Thyroid gland (tissue), 4 donors: ENCODE results near the gene MERTK.

Experiments
- POLR2A ChIP-seq, 2 donors: fragments of 450-650 bp; IDR thresholded peaks; one replicate each; pipeline ENCODE4 v1.6.1; 2017; ENCODE audit warnings: antibody characterized with exemption in 2 of 2, mild to moderate bottlenecking in 2 of 2, moderate library complexity in 1 of 2
- TF ChIP-seq, protein P1 (sequence below), 6 experiments: fragments of 200-600 bp in 3 of 6; fragments of 450-650 bp in 3 of 6; sonication (generic) in 3 of 6; IDR thresholded peaks; one replicate each; pipeline ENCODE4 v1.5.1; 2016 to 2019; ENCODE audit warnings: antibody characterized with exemption in 6 of 6, mild to moderate bottlenecking in 2 of 6, inconsistent platforms in 1 of 6, moderate library complexity in 1 of 6

DNA sequence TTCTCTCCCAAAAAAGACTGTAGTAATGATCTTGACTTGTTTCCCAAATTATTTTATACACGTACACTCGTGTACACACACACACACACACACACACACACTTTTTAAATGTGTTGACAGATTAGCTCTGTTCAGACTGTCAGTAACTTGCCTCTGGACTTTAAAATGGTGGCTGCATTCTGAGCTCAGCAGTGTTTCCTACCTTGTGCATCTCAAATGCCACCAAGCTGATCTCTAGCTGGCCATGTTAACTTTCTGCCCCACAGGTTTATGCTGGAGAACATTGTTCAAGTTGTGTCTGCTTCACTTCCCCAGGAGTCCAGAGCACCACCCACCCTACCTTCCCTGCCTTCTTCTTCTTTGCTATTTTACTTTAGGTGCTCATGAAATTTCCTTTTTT, 83.3 kb downstream of the MERTK start:
- TF ChIP-seq, protein P1, sequence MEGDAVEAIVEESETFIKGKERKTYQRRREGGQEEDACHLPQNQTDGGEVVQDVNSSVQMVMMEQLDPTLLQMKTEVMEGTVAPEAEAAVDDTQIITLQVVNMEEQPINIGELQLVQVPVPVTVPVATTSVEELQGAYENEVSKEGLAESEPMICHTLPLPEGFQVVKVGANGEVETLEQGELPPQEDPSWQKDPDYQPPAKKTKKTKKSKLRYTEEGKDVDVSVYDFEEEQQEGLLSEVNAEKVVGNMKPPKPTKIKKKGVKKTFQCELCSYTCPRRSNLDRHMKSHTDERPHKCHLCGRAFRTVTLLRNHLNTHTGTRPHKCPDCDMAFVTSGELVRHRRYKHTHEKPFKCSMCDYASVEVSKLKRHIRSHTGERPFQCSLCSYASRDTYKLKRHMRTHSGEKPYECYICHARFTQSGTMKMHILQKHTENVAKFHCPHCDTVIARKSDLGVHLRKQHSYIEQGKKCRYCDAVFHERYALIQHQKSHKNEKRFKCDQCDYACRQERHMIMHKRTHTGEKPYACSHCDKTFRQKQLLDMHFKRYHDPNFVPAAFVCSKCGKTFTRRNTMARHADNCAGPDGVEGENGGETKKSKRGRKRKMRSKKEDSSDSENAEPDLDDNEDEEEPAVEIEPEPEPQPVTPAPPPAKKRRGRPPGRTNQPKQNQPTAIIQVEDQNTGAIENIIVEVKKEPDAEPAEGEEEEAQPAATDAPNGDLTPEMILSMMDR (IDR thresholded peaks at IDR 0.05), result no peak
- TF ChIP-seq POLR2A (IDR thresholded peaks at IDR 0.05), result no peak
